Tibial nerve (tissue), 4 donors: ENCODE data around the gene CDKN2A.

Source experiments
- CTCF ChIP-seq, 5 experiments: fragments of 200-600 bp in 3 of 5; fragments of 450-650 bp in 2 of 5; sonication (generic) in 3 of 5; IDR thresholded peaks; one replicate each; pipeline ENCODE4 v1.5.1; 2016 to 2019; ENCODE audit warnings: antibody characterized with exemption in 5 of 5, mild to moderate bottlenecking in 3 of 5, moderate library complexity in 2 of 5
- EP300 ChIP-seq, 2 donors: sonication (generic); formaldehyde crosslinking; IDR thresholded peaks; one replicate each; pipeline ENCODE4 v1.6.1; 2017; ENCODE audit warnings: antibody characterized with exemption in 2 of 2, mild to moderate bottlenecking in 1 of 2
- POLR2A ChIP-seq, 2 donors: fragments of 450-650 bp; IDR thresholded peaks; one replicate each; pipeline ENCODE4 v1.6.1; 2017; ENCODE audit warnings: antibody characterized with exemption in 2 of 2, mild to moderate bottlenecking in 2 of 2, moderate library complexity in 2 of 2

GRCh38 chr9:22026696-22027095, 32.5 kb upstream of the CDKN2A start:
- TF ChIP-seq CTCF (IDR thresholded peaks at IDR 0.05) (no peak), POLR2A (IDR thresholded peaks at IDR 0.05) (no peak), EP300 (IDR thresholded peaks at IDR 0.05) (no peak)
